ENCODE data around the gene SLC7A14. TPM values are rescaled to one million over a fixed set of nuclear protein-coding genes. Genes with fewer than 3 reads are reported as not detected.

The SLC7A14 gene
- total RNA-seq, result 0.44 and 0.75 TPM in 2 replicates

DNA sequence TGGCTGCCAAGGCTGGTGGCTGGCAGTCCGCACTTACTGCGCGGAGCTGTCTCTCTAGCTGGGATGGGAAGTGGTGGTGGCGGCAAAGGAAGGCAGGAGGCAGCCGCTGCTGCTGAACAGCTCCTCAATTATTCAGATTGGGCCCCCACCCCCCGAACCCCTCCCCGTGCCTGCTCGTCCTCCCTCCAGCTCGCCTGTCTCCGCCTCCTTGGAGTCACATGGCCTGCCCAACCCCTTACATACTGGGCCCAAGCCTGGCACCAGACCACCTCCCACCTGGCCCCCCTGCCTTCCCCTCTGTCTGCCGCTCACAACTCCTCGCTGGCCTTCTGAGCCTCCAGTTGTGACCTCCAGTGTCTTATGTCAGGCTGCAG lies at the start of gene SLC7A14:
TSS of gene SLC7A14 (minus strand) at position 139 of the 374 bp plus-strand sequence. CDS start 59,139 bp downstream, outside the sequence.

GRCh38 chr3:170418422-170419398 lies 167.2 kb downstream of the SLC7A14 start, which contains the start of gene CLDN11:
Gene CLDN11, plus strand, starts transcription at chr3:170418868. Its CDS starts 199 bp downstream, at chr3:170419067.

Other genes starting within 250 kb of the SLC7A14 start
- 61.3 and 107 TPM in 2 replicates for gene SKIL, start 228.4 kb downstream of the SLC7A14 start, total RNA-seq
- 264 and 356 TPM in 2 replicates for gene CLDN11, start 167.2 kb downstream of the SLC7A14 start, total RNA-seq